OCI-LY1 (cell line): Measurements from ENCODE around the gene ICAM5.

Source experiments
- H2AFZ ChIP-seq: fragments of 200-600 bp; sonication (generic), shearing (Covaris generic); 2 replicates; pipeline ENCODE4 v1.6.0; 2014; ENCODE audit warnings: antibody characterized with exemption, mild to moderate bottlenecking, low read length
- H3F3A ChIP-seq: fragments of 200-600 bp; sonication (generic), shearing (Covaris generic); 2 replicates; pipeline ENCODE4 v1.6.0; 2014; ENCODE audit warnings: mild to moderate bottlenecking, antibody characterized with exemption, low read length, moderate library complexity; ENCODE audit not compliant: insufficient read depth
- H3K27ac ChIP-seq: fragments of 200-600 bp; sonication (generic); 2 replicates; pipeline ENCODE4 v1.5.1; 2014; ENCODE audit warnings: low read length, mixed run types, mild to moderate bottlenecking, low read depth; ENCODE audit not compliant: poor library complexity, severe bottlenecking
- H3K27me3 ChIP-seq: fragments of 200-600 bp; sonication (generic); 2 replicates; pipeline ENCODE4 v1.6.0; 2014; ENCODE audit warnings: antibody characterized with exemption, mild to moderate bottlenecking, low read length, moderate library complexity; ENCODE audit not compliant: insufficient read depth
- H3K36me3 ChIP-seq: fragments of 200-600 bp; sonication (generic); 2 replicates; pipeline ENCODE4 v1.6.1; 2014; ENCODE audit warnings: mild to moderate bottlenecking, antibody characterized with exemption, low read length, moderate library complexity, mixed read lengths; ENCODE audit not compliant: insufficient read depth
- H3K4me1 ChIP-seq: fragments of 200-600 bp; sonication (generic); 2 replicates; pipeline ENCODE4 v1.5.1; 2014; ENCODE audit warnings: mild to moderate bottlenecking, low read length, moderate library complexity; ENCODE audit not compliant: insufficient read depth, severe bottlenecking
- H3K4me2 ChIP-seq: fragments of 200-600 bp; sonication (generic), shearing (Covaris generic); 2 replicates; pipeline ENCODE4 v1.6.1; 2014; ENCODE audit warnings: low read length
- H3K4me3 ChIP-seq: fragments of 200-600 bp; sonication (generic); 2 replicates; pipeline ENCODE4 v1.5.1; 2014; ENCODE audit warnings: low read length, low read depth, mild to moderate bottlenecking, mixed read lengths; ENCODE audit not compliant: poor library complexity, severe bottlenecking
- H3K79me2 ChIP-seq: fragments of 200-600 bp; shearing (Covaris generic); 2 replicates; pipeline ENCODE4 v1.6.1; 2016; ENCODE audit warnings: mixed run types, low read length, mixed read lengths; ENCODE audit not compliant: insufficient read depth
- H3K9ac ChIP-seq: fragments of 200-600 bp; sonication (generic), shearing (Covaris generic); 2 replicates; pipeline ENCODE4 v1.6.1; 2014; ENCODE audit warnings: mild to moderate bottlenecking, low read length, mixed read lengths
- H3K9me2 ChIP-seq: fragments of 200-600 bp; sonication (generic), shearing (Covaris generic); 2 replicates; pipeline ENCODE4 v1.6.1; 2014; ENCODE audit warnings: low read depth, mild to moderate bottlenecking, low read length, mixed read lengths
- H3K9me3 ChIP-seq: fragments of 200-600 bp; shearing (Covaris generic); 2 replicates; pipeline ENCODE4 v1.6.1; 2014; ENCODE audit warnings: low read length, mixed read lengths
- H4K20me1 ChIP-seq: fragments of 200-600 bp; sonication (generic), shearing (Covaris generic); 2 replicates; pipeline ENCODE4 v1.6.0; 2016; ENCODE audit warnings: mild to moderate bottlenecking, low read length; ENCODE audit not compliant: insufficient read depth
- EZH2 ChIP-seq: fragments of 200-600 bp; sonication (generic), shearing (Covaris generic); IDR thresholded peaks from 2 replicates; pipeline ENCODE4 v1.8.0; 2017; ENCODE audit warnings: borderline replicate concordance, mixed run types, mild to moderate bottlenecking, antibody characterized with exemption, low read length, moderate library complexity, mixed read lengths
- TF ChIP-seq, protein P1 (sequence below): fragments of 200-600 bp; sonication (generic), shearing (Covaris generic); IDR thresholded peaks from 2 replicates; pipeline ENCODE4 v1.5.1; 2017; ENCODE audit warnings: mild to moderate bottlenecking, antibody characterized with exemption, low read length, moderate library complexity, mixed read lengths

ICAM5 gene

DNA sequence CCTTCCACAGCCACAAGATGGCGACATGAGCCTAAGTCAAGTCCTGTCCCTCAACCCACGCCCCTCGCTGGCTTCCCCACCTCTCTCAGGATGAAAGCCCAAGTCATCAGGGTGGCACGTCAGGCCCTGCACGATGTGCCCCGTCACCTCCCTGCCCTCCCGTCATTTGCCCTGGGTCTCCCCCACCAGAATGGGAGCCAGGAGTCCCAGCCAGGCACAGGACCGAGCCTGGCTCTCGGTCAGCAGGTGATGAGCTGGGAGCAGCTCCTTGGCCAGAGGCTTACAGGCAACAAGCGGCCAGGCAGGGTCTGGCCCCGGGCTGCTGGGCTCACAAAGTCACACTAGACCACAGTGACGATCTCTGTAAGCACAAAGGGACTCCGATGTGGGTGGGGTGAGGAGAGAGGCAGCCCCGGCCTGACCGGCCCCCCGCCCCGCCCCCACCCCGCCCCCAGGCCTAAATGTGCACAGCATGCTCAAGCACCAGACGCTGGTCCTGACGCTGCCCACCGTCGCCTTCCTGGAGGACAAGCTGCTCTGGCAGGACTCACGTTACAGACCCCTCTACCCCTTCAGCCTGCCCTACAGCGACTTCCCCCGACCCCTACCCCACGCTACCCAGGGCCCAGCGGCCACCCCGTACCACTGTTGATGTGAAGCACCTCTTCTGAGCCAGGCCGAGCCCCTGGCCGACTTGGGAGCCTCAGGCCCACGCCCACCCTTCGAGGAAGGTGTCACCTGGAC is 30.4 kb upstream of the ICAM5 start:
- Histone ChIP-seq H3F3A (no peaks in the 10 kb centered on the region), H3K4me1 (no peaks in the 10 kb centered on the region), H3K27ac (no peak overlapping the region), H3K9me2 (no peaks in the 10 kb centered on the region), H3K27me3 (no peaks in the 10 kb centered on the region), H3K4me2 (no peak overlapping the region), H3K79me2 (no peaks in the 10 kb centered on the region), H2AFZ (no peak overlapping the region), H3K36me3 (peaks cover 52% of the 10 kb centered on the region), H4K20me1 (no peaks in the 10 kb centered on the region), H3K9me3 (no peaks in the 10 kb centered on the region), H3K4me3 (no peak overlapping the region), H3K9ac (no peak overlapping the region)
- TF ChIP-seq, protein P1, sequence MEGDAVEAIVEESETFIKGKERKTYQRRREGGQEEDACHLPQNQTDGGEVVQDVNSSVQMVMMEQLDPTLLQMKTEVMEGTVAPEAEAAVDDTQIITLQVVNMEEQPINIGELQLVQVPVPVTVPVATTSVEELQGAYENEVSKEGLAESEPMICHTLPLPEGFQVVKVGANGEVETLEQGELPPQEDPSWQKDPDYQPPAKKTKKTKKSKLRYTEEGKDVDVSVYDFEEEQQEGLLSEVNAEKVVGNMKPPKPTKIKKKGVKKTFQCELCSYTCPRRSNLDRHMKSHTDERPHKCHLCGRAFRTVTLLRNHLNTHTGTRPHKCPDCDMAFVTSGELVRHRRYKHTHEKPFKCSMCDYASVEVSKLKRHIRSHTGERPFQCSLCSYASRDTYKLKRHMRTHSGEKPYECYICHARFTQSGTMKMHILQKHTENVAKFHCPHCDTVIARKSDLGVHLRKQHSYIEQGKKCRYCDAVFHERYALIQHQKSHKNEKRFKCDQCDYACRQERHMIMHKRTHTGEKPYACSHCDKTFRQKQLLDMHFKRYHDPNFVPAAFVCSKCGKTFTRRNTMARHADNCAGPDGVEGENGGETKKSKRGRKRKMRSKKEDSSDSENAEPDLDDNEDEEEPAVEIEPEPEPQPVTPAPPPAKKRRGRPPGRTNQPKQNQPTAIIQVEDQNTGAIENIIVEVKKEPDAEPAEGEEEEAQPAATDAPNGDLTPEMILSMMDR: peak; percentile 77; the same call in 1 of the 2 replicates
- no peak for TF ChIP-seq EZH2

DNA sequence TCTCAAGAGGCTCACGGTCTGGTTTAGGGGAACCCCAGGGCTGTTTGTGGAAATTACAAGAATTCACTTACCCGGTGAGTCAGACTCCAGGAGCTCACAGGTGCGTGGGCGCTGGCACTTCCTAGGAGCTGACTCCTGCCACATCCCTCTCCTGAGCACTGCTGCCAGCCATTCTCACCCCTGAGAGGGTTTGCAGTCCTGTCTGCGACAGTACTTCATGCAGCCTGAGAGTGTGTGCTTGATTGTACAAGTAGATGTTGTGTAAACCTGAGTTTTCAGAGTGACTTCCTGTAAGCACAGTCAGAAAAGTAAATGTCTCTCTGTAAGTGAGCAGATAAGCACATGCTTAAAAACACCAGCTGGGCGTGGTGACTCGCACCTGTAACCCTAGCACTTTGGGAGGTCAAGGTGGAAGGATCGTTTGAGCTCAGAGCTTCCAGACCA is 29.6 kb upstream of the ICAM5 start:
- no peaks in the 10 kb centered on the region for H3K79me2 ChIP-seq
- no peaks in the 10 kb centered on the region for H3F3A ChIP-seq
- no peak overlapping the region for H2AFZ ChIP-seq
- no peaks in the 10 kb centered on the region for H3K4me1 ChIP-seq
- no peaks in the 10 kb centered on the region for H3K9me3 ChIP-seq
- H4K20me1 ChIP-seq: no peaks in the 10 kb centered on the region
- H3K27me3 ChIP-seq: no peaks in the 10 kb centered on the region
- no peak overlapping the region for H3K27ac ChIP-seq
- no peak overlapping the region for H3K4me2 ChIP-seq
- no peaks in the 10 kb centered on the region for H3K9me2 ChIP-seq
- H3K9ac ChIP-seq: no peak overlapping the region
- H3K4me3 ChIP-seq: no peak overlapping the region
- peaks cover 44% of the 10 kb centered on the region for H3K36me3 ChIP-seq
- TF ChIP-seq, protein P1: no peak
- TF ChIP-seq EZH2: no peak

DNA sequence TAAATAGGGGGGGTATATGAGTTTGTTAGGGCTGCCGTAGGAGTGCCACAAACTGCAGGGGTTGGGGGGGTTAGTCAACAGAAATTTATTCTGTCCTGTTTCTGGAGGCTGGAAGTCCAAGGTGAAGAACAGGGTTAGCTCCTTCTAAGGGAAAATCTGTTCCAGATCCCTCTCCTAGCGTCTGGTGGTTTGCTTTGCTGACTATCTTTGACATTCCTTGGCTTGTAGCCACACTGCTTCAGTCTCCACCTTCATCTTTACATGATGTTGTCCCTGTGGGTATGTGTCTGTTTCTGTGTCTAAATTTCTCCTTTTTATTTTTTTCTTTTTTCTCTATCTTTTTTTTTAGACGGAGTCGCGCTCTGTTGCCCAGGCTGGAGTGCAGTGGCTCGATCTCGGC is 27.0 kb upstream of the ICAM5 start:
- Histone ChIP-seq H3F3A (no peaks in the 10 kb centered on the region), H3K27me3 (no peaks in the 10 kb centered on the region), H3K9me3 (no peaks in the 10 kb centered on the region), H3K79me2 (no peaks in the 10 kb centered on the region), H2AFZ (no peak overlapping the region), H3K4me3 (no peak overlapping the region), H3K9me2 (no peaks in the 10 kb centered on the region), H3K27ac (no peak overlapping the region), H3K4me1 (no peaks in the 10 kb centered on the region), H3K4me2 (no peak overlapping the region), H3K36me3 (peaks cover 21% of the 10 kb centered on the region), H4K20me1 (no peaks in the 10 kb centered on the region), H3K9ac (no peak overlapping the region)
- TF ChIP-seq, protein P1: no peak
- TF ChIP-seq EZH2: no peak
